ENCODE results near the gene RNPS1.

RNPS1 gene

GRCh38 chr16:2267913-2268666 lies at the start of gene RNPS1:
Gene RNPS1, minus strand, starts transcription at chr16:2268126. Its CDS starts 3,483 bp downstream, at chr16:2264643.
- peak; percentile 91 for DNase-seq (ENCODE audit: low read depth)

- no peak for DNase-seq (ENCODE audit: low read depth)
Measured at GRCh38 chr16:2317231-2318020, 49.5 kb upstream of the RNPS1 start.

- no peak for DNase-seq (ENCODE audit: low read depth)
Measured at GRCh38 chr16:2308089-2308962, 40.4 kb upstream of the RNPS1 start.

- no peak for DNase-seq (ENCODE audit: low read depth)
Measured at GRCh38 chr16:2299915-2300192, 31.9 kb upstream of the RNPS1 start.

GRCh38 chr16:2299121-2299914 lies 31.4 kb upstream of the RNPS1 start:
- DNase-seq (ENCODE audit: low read depth) = no peak

- DNase-seq (ENCODE audit: low read depth) = no peak
Measured at GRCh38 chr16:2298621-2299020, 30.7 kb upstream of the RNPS1 start.

GRCh38 chr16:2297506-2297860 lies 29.6 kb upstream of the RNPS1 start:
- DNase-seq (ENCODE audit: low read depth) = no peak

GRCh38 chr16:2296661-2297505 lies 29.0 kb upstream of the RNPS1 start:
- DNase-seq (ENCODE audit: low read depth) = peak; percentile 17

- DNase-seq (ENCODE audit: low read depth) = no peak
Measured at GRCh38 chr16:2295056-2295798, 27.3 kb upstream of the RNPS1 start.

GRCh38 chr16:2292221-2292620 lies 24.3 kb upstream of the RNPS1 start:
- no peak for DNase-seq (ENCODE audit: low read depth)

- no peak for DNase-seq (ENCODE audit: low read depth)
Measured at GRCh38 chr16:2289282-2289681, 21.4 kb upstream of the RNPS1 start.

GRCh38 chr16:2288726-2289125 lies 20.8 kb upstream of the RNPS1 start:
- DNase-seq (ENCODE audit: low read depth) = no peak

GRCh38 chr16:2287916-2288547 lies 20.1 kb upstream of the RNPS1 start:
- DNase-seq (ENCODE audit: low read depth) = no peak

- DNase-seq (ENCODE audit: low read depth) = no peak
Measured at GRCh38 chr16:2286550-2286949, 18.6 kb upstream of the RNPS1 start.

GRCh38 chr16:2285731-2286191 lies 17.8 kb upstream of the RNPS1 start:
- no peak for DNase-seq (ENCODE audit: low read depth)

- no peak for DNase-seq (ENCODE audit: low read depth)
Measured at GRCh38 chr16:2284797-2285576, 17.1 kb upstream of the RNPS1 start.

- DNase-seq (ENCODE audit: low read depth) = no peak
Measured at GRCh38 chr16:2284001-2284770, 16.3 kb upstream of the RNPS1 start.
